Epithelial cell of esophagus (primary cell): ENCODE data around the gene AHDC1.

Experiments
- DNase-seq: peaks from one replicate; pipeline ENCODE4 v3.0.0; 2010; ENCODE audit warnings: low read depth
- H3K4me3 ChIP-seq: 2 replicates; pipeline ENCODE4 v1.5.1; 2011; ENCODE audit warnings: mild to moderate bottlenecking, low read length, control low read depth
- CTCF ChIP-seq: IDR thresholded peaks from 2 replicates; pipeline ENCODE4 v1.5.1; 2011; ENCODE audit warnings: low read depth, mild to moderate bottlenecking, low read length, control low read depth, inconsistent platforms; ENCODE audit not compliant: insufficient read depth; ENCODE audit errors: missing control alignments

The AHDC1 gene

GRCh38 chr1:27618341-27619082, 14.6 kb upstream of the AHDC1 start:
- no peak overlapping the region for H3K4me3 ChIP-seq
- no peak for DNase-seq
- TF ChIP-seq CTCF = no peak

- H3K4me3 ChIP-seq = no peak overlapping the region
- DNase-seq = no peak
- TF ChIP-seq CTCF = no peak
These were observed 13.5 kb upstream of the AHDC1 start for GRCh38 chr1:27617420-27617819.

GRCh38 chr1:27616441-27616840, 12.5 kb upstream of the AHDC1 start:
- H3K4me3 ChIP-seq = no peak overlapping the region
- DNase-seq = no peak
- TF ChIP-seq CTCF = no peak

GRCh38 chr1:27615346-27616192, 11.6 kb upstream of the AHDC1 start:
- TF ChIP-seq CTCF = no peak
- no peak for DNase-seq
- no peak overlapping the region for H3K4me3 ChIP-seq

GRCh38 chr1:27614625-27615344, 10.8 kb upstream of the AHDC1 start:
- no peak overlapping the region for H3K4me3 ChIP-seq
- no peak for DNase-seq
- TF ChIP-seq CTCF = no peak

- no peak for DNase-seq
- H3K4me3 ChIP-seq = no peak overlapping the region
- TF ChIP-seq CTCF = no peak
These were observed 10.2 kb upstream of the AHDC1 start for GRCh38 chr1:27614043-27614624.
